DOHH2 (cell line): ENCODE measurements around the gene VGF.
"Not testable (repeated sequence)": the region's sequence is repeated elsewhere in the genome, so short reads cannot be mapped to it uniquely, and the experiment has no call there.

Experiments
- H3F3A ChIP-seq: fragments of 200-600 bp; sonication (generic), shearing (Covaris generic); 2 replicates; pipeline ENCODE4 v1.6.0; 2016; ENCODE audit warnings: antibody characterized with exemption, mild to moderate bottlenecking; ENCODE audit not compliant: control insufficient read depth, insufficient read depth
- H3K27ac ChIP-seq: fragments of 200-600 bp; sonication (generic); 2 replicates; pipeline ENCODE4 v1.5.1; 2014; ENCODE audit warnings: low read depth, mild to moderate bottlenecking, low read length, moderate library complexity
- H3K27me3 ChIP-seq: fragments of 200-600 bp; sonication (generic); 2 replicates; pipeline ENCODE4 v1.6.1; 2014; ENCODE audit warnings: mild to moderate bottlenecking, low read length, mixed read lengths; ENCODE audit not compliant: control insufficient read depth
- H3K36me3 ChIP-seq: fragments of 200-600 bp; sonication (generic); 2 replicates; pipeline ENCODE4 v1.6.1; 2014; ENCODE audit warnings: mild to moderate bottlenecking, low read length, moderate library complexity, mixed read lengths; ENCODE audit not compliant: control insufficient read depth
- H3K4me1 ChIP-seq: fragments of 200-600 bp; sonication (generic); 2 replicates; pipeline ENCODE4 v1.6.1; 2014; ENCODE audit warnings: mild to moderate bottlenecking, low read length, mixed read lengths; ENCODE audit not compliant: control insufficient read depth
- H3K4me2 ChIP-seq: fragments of 200-600 bp; sonication (generic); 2 replicates; pipeline ENCODE4 v1.6.0; 2014; ENCODE audit warnings: mild to moderate bottlenecking, low read length, moderate library complexity
- H3K4me3 ChIP-seq: fragments of 200-600 bp; sonication (generic); 2 replicates; pipeline ENCODE4 v1.5.1; 2014; ENCODE audit warnings: mild to moderate bottlenecking, low read length, mixed read lengths
- H3K79me2 ChIP-seq: fragments of 200-600 bp; sonication (generic); 2 replicates; pipeline ENCODE4 v1.6.1; 2014; ENCODE audit warnings: mild to moderate bottlenecking, low read length, mixed read lengths; ENCODE audit not compliant: control insufficient read depth
- H3K9me2 ChIP-seq: fragments of 200-600 bp; sonication (generic); replicated peaks from 2 replicates; pipeline ENCODE4 v1.6.1; 2014; ENCODE audit warnings: mild to moderate bottlenecking, low read length, mixed read lengths; ENCODE audit not compliant: control insufficient read depth
- H3K9me3 ChIP-seq: fragments of 200-600 bp; sonication (generic); 2 replicates; pipeline ENCODE4 v1.6.1; 2014; ENCODE audit warnings: antibody characterized with exemption, low read length, mixed read lengths; ENCODE audit not compliant: control insufficient read depth, insufficient read depth
- H4K20me1 ChIP-seq: fragments of 200-600 bp; sonication (generic); 2 replicates; pipeline ENCODE4 v1.6.0; 2014; ENCODE audit warnings: low read depth, mild to moderate bottlenecking, antibody characterized with exemption, low read length, moderate library complexity; ENCODE audit not compliant: control insufficient read depth, insufficient read depth
- EZH2phosphoT487 ChIP-seq: fragments of 200-600 bp; sonication (generic); IDR thresholded peaks from 2 replicates; pipeline ENCODE4 v1.6.1; 2017; ENCODE audit warnings: borderline replicate concordance, mild to moderate bottlenecking, antibody characterized with exemption, low read length, moderate library complexity, mixed read lengths
- TF ChIP-seq, protein P1 (sequence below): fragments of 200-600 bp; sonication (generic); IDR thresholded peaks from one replicate; pipeline ENCODE4 v1.5.1; 2014; ENCODE audit warnings: antibody characterized with exemption, mild to moderate bottlenecking, low read depth, low read length; ENCODE audit not compliant: poor library complexity, severe bottlenecking

The VGF gene

GRCh38 chr7:101206665-101207042 is 41.3 kb upstream of the VGF start:
- no peaks in the 10 kb centered on the region for H4K20me1 ChIP-seq
- no peaks in the 10 kb centered on the region for H3K79me2 ChIP-seq
- H3K27ac ChIP-seq = no peak overlapping the region
- TF ChIP-seq, protein P1, sequence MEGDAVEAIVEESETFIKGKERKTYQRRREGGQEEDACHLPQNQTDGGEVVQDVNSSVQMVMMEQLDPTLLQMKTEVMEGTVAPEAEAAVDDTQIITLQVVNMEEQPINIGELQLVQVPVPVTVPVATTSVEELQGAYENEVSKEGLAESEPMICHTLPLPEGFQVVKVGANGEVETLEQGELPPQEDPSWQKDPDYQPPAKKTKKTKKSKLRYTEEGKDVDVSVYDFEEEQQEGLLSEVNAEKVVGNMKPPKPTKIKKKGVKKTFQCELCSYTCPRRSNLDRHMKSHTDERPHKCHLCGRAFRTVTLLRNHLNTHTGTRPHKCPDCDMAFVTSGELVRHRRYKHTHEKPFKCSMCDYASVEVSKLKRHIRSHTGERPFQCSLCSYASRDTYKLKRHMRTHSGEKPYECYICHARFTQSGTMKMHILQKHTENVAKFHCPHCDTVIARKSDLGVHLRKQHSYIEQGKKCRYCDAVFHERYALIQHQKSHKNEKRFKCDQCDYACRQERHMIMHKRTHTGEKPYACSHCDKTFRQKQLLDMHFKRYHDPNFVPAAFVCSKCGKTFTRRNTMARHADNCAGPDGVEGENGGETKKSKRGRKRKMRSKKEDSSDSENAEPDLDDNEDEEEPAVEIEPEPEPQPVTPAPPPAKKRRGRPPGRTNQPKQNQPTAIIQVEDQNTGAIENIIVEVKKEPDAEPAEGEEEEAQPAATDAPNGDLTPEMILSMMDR = no peak
- no peak for TF ChIP-seq EZH2phosphoT487
- no peaks in the 10 kb centered on the region for H3K9me2 ChIP-seq
- H3K4me1 ChIP-seq = peaks cover 10% of the 10 kb centered on the region
- H3K9me3 ChIP-seq = no peaks in the 10 kb centered on the region
- no peaks in the 10 kb centered on the region for H3F3A ChIP-seq
- H3K4me3 ChIP-seq = no peak overlapping the region
- H3K27me3 ChIP-seq = peaks cover 5% of the 10 kb centered on the region; the same call in 1 of the 2 replicates
- no peak overlapping the region for H3K4me2 ChIP-seq
- no peaks in the 10 kb centered on the region; the same call in 1 of the 2 replicates for H3K36me3 ChIP-seq

GRCh38 chr7:101205901-101206664 is 40.7 kb upstream of the VGF start:
- Histone ChIP-seq H3K79me2 (no peaks in the 10 kb centered on the region), H3K4me2 (no peak overlapping the region), H3K27me3 (peaks cover 6% of the 10 kb centered on the region; the same call in 1 of the 2 replicates), H3K36me3 (no peaks in the 10 kb centered on the region), H3F3A (no peaks in the 10 kb centered on the region), H3K4me3 (no peak overlapping the region), H3K27ac (no peak overlapping the region), H3K4me1 (peaks cover 10% of the 10 kb centered on the region), H4K20me1 (no peaks in the 10 kb centered on the region), H3K9me2 (no peaks in the 10 kb centered on the region), H3K9me3 (no peaks in the 10 kb centered on the region)
- TF ChIP-seq EZH2phosphoT487 = no peak
- TF ChIP-seq, protein P1 = no peak

DNA sequence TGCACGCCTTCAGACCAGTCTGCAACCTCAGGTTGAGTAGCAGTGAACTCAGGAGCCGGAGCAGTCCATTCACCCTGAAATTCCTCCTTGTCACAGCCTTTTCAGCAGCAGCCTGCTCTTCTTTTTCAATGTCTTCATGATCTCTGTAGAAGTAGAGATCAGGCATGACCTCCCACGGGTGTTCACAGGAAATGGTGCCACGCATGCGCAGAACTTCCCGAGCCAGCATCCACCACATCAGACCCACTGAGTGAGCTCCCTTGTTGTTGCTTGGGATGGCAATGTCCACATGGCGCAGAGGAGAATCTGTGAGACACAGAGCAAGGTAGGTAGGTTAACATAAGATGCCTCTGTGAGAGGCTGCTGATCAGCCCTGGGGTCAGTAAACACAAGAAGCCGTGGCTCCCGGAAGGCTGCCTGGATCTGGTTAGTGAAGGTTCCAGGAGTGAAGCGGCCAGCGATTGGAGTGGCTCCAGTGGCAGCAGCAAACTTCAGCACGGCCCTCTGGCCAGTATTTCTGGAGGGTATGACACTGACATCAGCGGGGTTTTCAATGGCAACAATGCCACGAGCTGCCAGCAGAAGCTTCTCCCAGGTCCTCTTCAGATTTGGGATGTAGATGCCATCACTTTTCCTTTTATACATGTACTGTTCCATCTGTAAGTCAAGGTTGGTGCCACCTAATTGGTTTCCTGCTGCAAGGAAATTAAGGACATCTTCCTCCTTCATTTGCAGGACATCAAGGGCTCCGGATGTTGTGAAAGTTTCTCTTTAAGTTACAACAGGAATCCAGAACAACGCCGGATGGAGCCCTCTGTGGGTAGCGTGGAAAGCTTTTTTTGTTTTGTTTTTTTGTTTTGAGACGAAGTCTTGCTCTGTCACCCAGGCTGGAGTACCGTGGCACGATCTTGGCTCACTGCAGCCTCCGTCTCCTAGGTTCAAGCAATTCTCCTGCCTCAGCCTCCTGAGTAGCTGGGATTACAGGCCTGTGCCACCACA is 38.7 kb upstream of the VGF start:
- H3F3A ChIP-seq, H3K9me3 ChIP-seq, H3K79me2 ChIP-seq, H3K27ac ChIP-seq, H3K36me3 ChIP-seq, H4K20me1 ChIP-seq, H3K9me2 ChIP-seq, H3K4me3 ChIP-seq: not testable (repeated sequence)
- peaks cover 11% of the 10 kb centered on the region; the same call in 1 of the 2 replicates for H3K27me3 ChIP-seq
- H3K4me1 ChIP-seq = peaks cover 10% of the 10 kb centered on the region
- H3K4me2 ChIP-seq = peak overlapping the region; percentile 46

- no peaks in the 10 kb centered on the region for H4K20me1 ChIP-seq
- H3K4me2 ChIP-seq = no peak overlapping the region
- no peak overlapping the region for H3K4me3 ChIP-seq
Measured at GRCh38 chr7:101202603-101202918, 37.2 kb upstream of the VGF start.

More at GRCh38 chr7:101202603-101202918, 37.2 kb upstream of the VGF start:
- Histone ChIP-seq H3K79me2 (no peaks in the 10 kb centered on the region), H3K27ac (no peak overlapping the region), H3F3A (no peaks in the 10 kb centered on the region), H3K9me2 (no peaks in the 10 kb centered on the region), H3K4me1 (peaks cover 10% of the 10 kb centered on the region), H3K9me3 (no peaks in the 10 kb centered on the region), H3K36me3 (no peaks in the 10 kb centered on the region), H3K27me3 (peaks cover 11% of the 10 kb centered on the region; the same call in 1 of the 2 replicates)
- TF ChIP-seq EZH2phosphoT487 = no peak
- TF ChIP-seq, protein P1 = no peak
